HL-60 (cell line): ENCODE results near the gene ZNHIT6.

Experiments
- DNase-seq, 2 experiments: peaks; one replicate each; pipeline ENCODE4 v3.0.0-alpha.2; 2010 to 2020; ENCODE audit warnings: low read depth in 1 of 2, low spot score in 1 of 2
- H3K27ac ChIP-seq: fragments of 250-450 bp; sonication (Bioruptor Pico); replicated peaks from 2 replicates; pipeline ENCODE4 v1.5.1; 2020; ENCODE audit warnings: mild to moderate bottlenecking, moderate library complexity
- H3K27me3 ChIP-seq: fragments of 250-450 bp; sonication (Bioruptor Pico); 2 replicates; pipeline ENCODE4 v1.5.1; 2021; ENCODE audit warnings: mild to moderate bottlenecking, moderate library complexity; ENCODE audit not compliant: insufficient read depth, poor library complexity, severe bottlenecking
- H3K4me3 ChIP-seq: replicated peaks from 2 replicates; pipeline ENCODE4 v1.5.1; 2011; ENCODE audit warnings: mild to moderate bottlenecking, control low read depth, low read length; ENCODE audit not compliant: insufficient read depth
- CTCF ChIP-seq: IDR thresholded peaks from one replicate; pipeline ENCODE4 v1.5.1; 2011; ENCODE audit warnings: low read length, control low read depth, inconsistent platforms; ENCODE audit not compliant: insufficient read depth
- GABPA ChIP-seq: IDR thresholded peaks from 2 replicates; pipeline ENCODE4 v1.6.1; 2012; ENCODE audit warnings: low read depth
- POLR2AphosphoS5 ChIP-seq: IDR thresholded peaks from 2 replicates; pipeline ENCODE4 v1.6.1; 2012; ENCODE audit warnings: low read depth
- REST ChIP-seq: IDR thresholded peaks from 2 replicates; pipeline ENCODE4 v1.6.1; 2012; ENCODE audit warnings: low read depth; ENCODE audit not compliant: insufficient replicate concordance
- SPI1 ChIP-seq: IDR thresholded peaks from 2 replicates; pipeline ENCODE4 v1.6.1; 2012; ENCODE audit warnings: low read depth, mild to moderate bottlenecking, borderline replicate concordance

Gene ZNHIT6

GRCh38 chr1:85659174-85659573 is 49.1 kb downstream of the ZNHIT6 start:
- TF ChIP-seq CTCF (no peak), GABPA (no peak)
- no peak for DNase-seq
- Histone ChIP-seq H3K27me3 (no peaks in the 10 kb centered on the region), H3K27ac (no peak overlapping the region), H3K4me3 (no peak overlapping the region)

- no peak for DNase-seq
- TF ChIP-seq GABPA (no peak), REST (no peak), CTCF (no peak)
- Histone ChIP-seq H3K4me3 (no peak overlapping the region), H3K27me3 (no peaks in the 10 kb centered on the region), H3K27ac (no peak overlapping the region)
Observed at GRCh38 chr1:85656948-85657347, 51.3 kb downstream of the ZNHIT6 start.

- TF ChIP-seq CTCF (no peak), REST (no peak), SPI1 (no peak), GABPA (no peak), POLR2AphosphoS5 (no peak)
- Histone ChIP-seq H3K27ac (no peak overlapping the region), H3K27me3 (no peaks in the 10 kb centered on the region), H3K4me3 (no peak overlapping the region)
- DNase-seq: no peak
Observed at GRCh38 chr1:85656256-85656655, 52.0 kb downstream of the ZNHIT6 start.

GRCh38 chr1:85655315-85655714 is 52.9 kb downstream of the ZNHIT6 start:
- H3K27me3 ChIP-seq: no peaks in the 10 kb centered on the region
- H3K4me3 ChIP-seq: no peak overlapping the region
- H3K27ac ChIP-seq: no peak overlapping the region
- DNase-seq: no peak
- no peak for TF ChIP-seq POLR2AphosphoS5
- no peak for TF ChIP-seq SPI1
- TF ChIP-seq CTCF: no peak
- TF ChIP-seq GABPA: no peak
- no peak for TF ChIP-seq REST
